GM10248 (cell line): Measurements from ENCODE around the gene SLC2A14.
"Not testable (repeated sequence)": the region's sequence is repeated elsewhere in the genome, so short reads cannot be mapped to it uniquely, and the experiment has no call there.

ENCODE experiments used
- CTCF ChIA-PET: fragments of 300-600 bp; sonication (Branson Sonifier 250); formaldehyde crosslinking; extraction: SDS; loops from one replicate; lab custom pipeline; 2021; ENCODE audit warnings: antibody characterized with exemption; lab: Yijun Ruan, JAX
- POLR2A ChIA-PET: fragments of 350-650 bp; sonication (Branson Sonifier 250); formaldehyde crosslinking; extraction: SDS; loops from one replicate; lab custom pipeline; 2020; ENCODE audit warnings: antibody characterized with exemption; lab: Yijun Ruan, JAX
- DNase-seq: peaks from one replicate; pipeline ENCODE4 v3.0.0; 2012; ENCODE audit errors: extremely low spot score
- CTCF ChIP-seq: IDR thresholded peaks from 2 replicates; pipeline ENCODE4 v1.5.1; 2012; ENCODE audit warnings: mild to moderate bottlenecking, low read depth; ENCODE audit errors: extremely low read depth, missing control alignments, control extremely low read depth

SLC2A14 gene

GRCh38 chr12:7868391-7868790, 4.3 kb downstream of the SLC2A14 start:
- no peak for DNase-seq
- POLR2A ChIA-PET: no interaction called here
- TF ChIP-seq CTCF: no peak
- CTCF ChIA-PET: no interaction called here

- no peak for DNase-seq
- TF ChIP-seq CTCF: no peak
- CTCF ChIA-PET: interaction anchor here (0.9 to 1.2 kb wide), 3 partner anchors 10 to 69 kb away, joined by 3 read pairs; no protein-coding TSS in a partner anchor
- POLR2A ChIA-PET: no interaction called here
Measured at GRCh38 chr12:7864601-7865150, 8.0 kb downstream of the SLC2A14 start.

GRCh38 chr12:7862814-7863348, 9.8 kb downstream of the SLC2A14 start:
- POLR2A ChIA-PET, DNase-seq: not testable (repeated sequence)
- CTCF ChIA-PET: interaction anchor here (1.2 to 7.8 kb wide), 5 partner anchors 17 to 527 kb away, joined by 3 to 61 read pairs (median 3); no protein-coding TSS in a partner anchor

- POLR2A ChIA-PET: not testable (repeated sequence)
- CTCF ChIA-PET: interaction anchor here (1.2 to 7.8 kb wide), 5 partner anchors 16 to 528 kb away, joined by 3 to 61 read pairs (median 3); no protein-coding TSS in a partner anchor
Measured at GRCh38 chr12:7862301-7862700, 10.4 kb downstream of the SLC2A14 start.

GRCh38 chr12:7859552-7859951, 13.2 kb downstream of the SLC2A14 start:
- ChIA-PET CTCF (interaction anchor here (0.9 to 7.8 kb wide), 11 partner anchors 8 to 186 kb away, joined by 3 to 61 read pairs (median 4); no protein-coding TSS in a partner anchor), POLR2A (no interaction called here)
- no peak for DNase-seq
- TF ChIP-seq CTCF: no peak

More at GRCh38 chr12:7862301-7862700, 10.4 kb downstream of the SLC2A14 start:
- DNase-seq: not testable (repeated sequence)

- POLR2A ChIA-PET: no interaction called here
- CTCF ChIA-PET: interaction anchor here (7.8 kb wide), 1 partner anchor 136 kb away, joined by 61 read pairs; no protein-coding TSS in a partner anchor
- DNase-seq: no peak
- TF ChIP-seq CTCF: no peak
Measured at GRCh38 chr12:7857971-7858370, 14.7 kb downstream of the SLC2A14 start.

- no peak for DNase-seq
- CTCF ChIA-PET: interaction anchor here (1.4 to 7.8 kb wide), 3 partner anchors 9 to 137 kb away, joined by 3 to 61 read pairs (median 3); no protein-coding TSS in a partner anchor
- POLR2A ChIA-PET: no interaction called here
- TF ChIP-seq CTCF: no peak
Measured at GRCh38 chr12:7856516-7856915, 16.2 kb downstream of the SLC2A14 start.
